Activated naive CD4-positive, alpha-beta T cell treated with anti-CD3 and anti-CD28 coated beads, Interleukin-2, amount 10 ng/mL, durations not matched to agents 7 days and 5 days (primary cell): ENCODE results near the gene CSE1L.
"Not testable (repeated sequence)": the region's sequence is repeated elsewhere in the genome, so short reads cannot be mapped to it uniquely, and the experiment has no call there.

Experiments used
- CTCF ChIA-PET: fragments of 350-600 bp; sonication (Branson Sonifier 250); formaldehyde crosslinking; loops from one replicate; lab custom pipeline; 2021; ENCODE audit warnings: antibody characterized with exemption; lab: Charles Lee
- DNase-seq: peaks from one replicate; pipeline ENCODE4 v3.0.0-alpha.2; 2020
- H3K27ac Mint-ChIP-seq: one replicate; pipeline ENCODE4 v1.8.0; 2021; ENCODE audit warnings: mild to moderate bottlenecking, moderate library complexity, mixed read lengths
- H3K27me3 Mint-ChIP-seq: one replicate; pipeline ENCODE4 v1.8.0; 2021; ENCODE audit warnings: mild to moderate bottlenecking, mixed read lengths
- H3K36me3 Mint-ChIP-seq: one replicate; pipeline ENCODE4 v1.8.0; 2021; ENCODE audit warnings: mixed read lengths
- H3K4me1 Mint-ChIP-seq: one replicate; pipeline ENCODE4 v1.8.0; 2021; ENCODE audit warnings: mixed read lengths
- H3K4me3 Mint-ChIP-seq: one replicate; pipeline ENCODE4 v1.8.0; 2021; ENCODE audit warnings: mild to moderate bottlenecking, moderate library complexity, mixed read lengths
- H3K9me3 Mint-ChIP-seq: one replicate; pipeline ENCODE4 v1.8.0; 2021; ENCODE audit warnings: mixed read lengths

The CSE1L gene

GRCh38 chr20:49122920-49123319 lies 76.8 kb downstream of the CSE1L start:
- H3K27me3 Mint-ChIP-seq, result no peaks in the 10 kb centered on the region
- no peaks in the 10 kb centered on the region for H3K9me3 Mint-ChIP-seq
- H3K4me1 Mint-ChIP-seq, result peaks cover 2% of the 10 kb centered on the region
- H3K36me3 Mint-ChIP-seq, result peaks cover 61% of the 10 kb centered on the region
- CTCF ChIA-PET, result interaction anchor here (1.0 kb wide), 1 partner anchor 67 kb away, joined by 3 read pairs; no protein-coding TSS in a partner anchor
- DNase-seq, result no peak
- no peak overlapping the region for H3K4me3 Mint-ChIP-seq
- no peak overlapping the region for H3K27ac Mint-ChIP-seq

- CTCF ChIA-PET, result no interaction called here
- Mint-ChIP-seq H3K27ac (peak overlapping the region; percentile 8), H3K4me1 (peaks cover 2% of the 10 kb centered on the region), H3K27me3 (no peaks in the 10 kb centered on the region), H3K9me3 (no peaks in the 10 kb centered on the region), H3K4me3 (no peak overlapping the region), H3K36me3 (peaks cover 53% of the 10 kb centered on the region)
- DNase-seq, result no peak
Observed at GRCh38 chr20:49123982-49124381, 77.9 kb downstream of the CSE1L start.

DNA sequence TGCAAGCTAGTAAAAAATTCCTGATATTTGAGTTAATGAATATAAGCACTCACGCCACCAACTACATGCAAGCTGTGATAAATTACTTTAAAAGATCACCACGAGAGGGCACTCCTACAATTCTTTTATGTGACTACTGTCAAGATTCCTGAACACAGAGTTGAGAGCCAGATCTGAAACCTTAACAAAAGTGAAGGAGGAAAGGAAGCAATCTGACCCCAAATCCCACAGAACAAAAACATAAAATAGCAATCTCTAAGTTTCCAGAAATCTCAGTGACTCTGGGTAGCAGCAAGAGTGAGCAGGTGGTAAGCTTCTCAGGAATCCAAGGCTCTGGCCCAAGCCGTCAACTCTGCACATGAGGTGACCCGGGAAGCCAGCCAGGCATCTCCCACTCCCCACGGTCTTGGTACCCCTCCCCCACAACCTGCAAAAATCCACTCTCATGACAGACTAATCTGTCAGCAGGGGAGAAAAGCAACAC lies 86.9 kb downstream of the CSE1L start:
- Mint-ChIP-seq H3K9me3 (no peaks in the 10 kb centered on the region), H3K36me3 (peaks cover 40% of the 10 kb centered on the region), H3K27ac (no peak overlapping the region), H3K4me1 (peaks cover 3% of the 10 kb centered on the region), H3K27me3 (no peaks in the 10 kb centered on the region), H3K4me3 (no peak overlapping the region)
- no peak for DNase-seq
- CTCF ChIA-PET, result interaction anchor here (0.7 to 3.0 kb wide), 20 partner anchors 13 to 180 kb away, joined by 3 to 85 read pairs (median 4); partner anchors contain the start of gene DDX27

DNA sequence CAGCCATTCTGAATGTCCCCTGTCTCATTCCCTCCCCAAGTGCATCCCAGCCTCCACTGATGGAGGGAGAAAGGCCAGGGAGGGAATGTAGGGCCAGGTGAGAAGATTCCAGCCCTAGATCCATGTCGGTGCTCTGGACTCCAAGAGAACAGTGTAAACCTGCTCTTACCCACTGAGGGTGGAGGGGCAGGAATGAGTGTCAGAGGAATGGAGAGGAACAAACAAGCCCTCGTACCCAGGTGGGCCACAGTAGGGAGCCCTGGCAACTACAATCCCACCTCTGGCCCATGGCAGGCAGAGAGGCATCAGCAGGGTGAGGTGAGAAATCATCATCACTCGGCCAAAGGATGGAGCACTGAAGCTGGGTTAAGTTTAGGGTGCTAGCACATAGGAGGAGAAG lies 87.5 kb downstream of the CSE1L start:
- CTCF ChIA-PET, result interaction anchor here (0.7 to 3.0 kb wide), 14 partner anchors 18 to 109 kb away, joined by 3 to 85 read pairs (median 4); partner anchors contain the start of gene DDX27
- Mint-ChIP-seq H3K36me3 (peaks cover 39% of the 10 kb centered on the region), H3K27ac (no peak overlapping the region)

DNA sequence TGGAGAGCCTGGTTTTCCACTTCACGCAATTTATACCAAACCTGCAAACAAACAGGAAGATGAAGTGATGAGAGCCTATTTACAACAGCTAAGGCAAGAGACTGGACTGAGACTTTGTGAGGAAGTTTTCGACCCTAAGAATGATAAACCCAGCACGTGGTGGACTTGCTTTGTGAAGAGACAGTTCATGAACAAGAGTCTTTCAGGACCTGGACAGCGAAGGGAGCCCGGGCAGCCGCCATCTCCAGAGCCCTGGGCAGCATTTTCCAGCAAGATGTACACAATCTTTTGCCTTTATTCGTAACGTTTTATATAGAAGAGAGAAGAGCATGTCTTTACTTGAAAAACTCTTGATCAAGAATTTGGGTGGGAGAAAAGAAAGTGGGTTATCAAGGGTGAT lies 88.7 kb downstream of the CSE1L start:
- CTCF ChIA-PET, result interaction anchor here (2.8 to 3.0 kb wide), 2 partner anchors 82 kb away, joined by 15 to 85 read pairs; partner anchors contain the start of gene DDX27
- H3K4me1 Mint-ChIP-seq, DNase-seq, H3K27me3 Mint-ChIP-seq, H3K4me3 Mint-ChIP-seq, H3K9me3 Mint-ChIP-seq: not testable (repeated sequence)
- Mint-ChIP-seq H3K36me3 (peaks cover 38% of the 10 kb centered on the region), H3K27ac (peak overlapping the region; percentile 15)

More for the DNA sequence above, 87.5 kb downstream of the CSE1L start:
- Mint-ChIP-seq H3K9me3 (no peaks in the 10 kb centered on the region), H3K4me3 (no peak overlapping the region), H3K4me1 (peaks cover 3% of the 10 kb centered on the region), H3K27me3 (no peaks in the 10 kb centered on the region)
- no peak for DNase-seq

GRCh38 chr20:49136817-49137571 lies 90.9 kb downstream of the CSE1L start:
- Mint-ChIP-seq H3K27me3 (no peaks in the 10 kb centered on the region), H3K27ac (peak overlapping the region; percentile 33), H3K4me3 (no peak overlapping the region), H3K9me3 (no peaks in the 10 kb centered on the region), H3K4me1 (peaks cover 7% of the 10 kb centered on the region), H3K36me3 (peaks cover 30% of the 10 kb centered on the region)
- no peak for DNase-seq
- CTCF ChIA-PET, result interaction anchor here (2.8 kb wide), 1 partner anchor 80 kb away, joined by 15 read pairs; no protein-coding TSS in a partner anchor

GRCh38 chr20:49138431-49138830 lies 92.3 kb downstream of the CSE1L start:
- H3K27ac Mint-ChIP-seq, result no peak overlapping the region

DNA sequence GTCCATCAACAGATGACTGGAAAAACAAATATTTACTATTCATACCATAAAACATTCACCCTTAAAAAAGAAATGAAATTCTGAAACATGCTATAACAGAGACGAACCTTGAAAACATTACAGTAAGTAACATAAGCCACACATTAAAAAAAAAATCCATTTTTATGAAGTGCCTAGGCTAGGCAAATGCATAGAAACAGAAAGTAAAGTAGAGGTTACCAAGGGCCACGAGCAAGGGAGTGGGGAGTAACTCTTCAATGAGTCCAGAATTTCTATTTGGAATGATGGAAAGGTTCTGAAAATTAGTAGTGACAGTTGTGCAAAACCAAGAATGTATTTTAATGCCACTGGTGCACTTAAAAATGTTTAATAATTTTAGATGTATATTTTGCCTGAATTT lies 94.3 kb downstream of the CSE1L start:
- H3K27ac Mint-ChIP-seq, result no peak overlapping the region
- H3K4me3 Mint-ChIP-seq, result no peak overlapping the region
- H3K27me3 Mint-ChIP-seq, result no peaks in the 10 kb centered on the region
- DNase-seq, result no peak
- H3K9me3 Mint-ChIP-seq, result no peaks in the 10 kb centered on the region
- peaks cover 10% of the 10 kb centered on the region for H3K4me1 Mint-ChIP-seq
- CTCF ChIA-PET, result no interaction called here
- H3K36me3 Mint-ChIP-seq, result peaks cover 20% of the 10 kb centered on the region

More at GRCh38 chr20:49138431-49138830, 92.3 kb downstream of the CSE1L start:
- no peak overlapping the region for H3K4me3 Mint-ChIP-seq
- DNase-seq, result no peak
- no peaks in the 10 kb centered on the region for H3K9me3 Mint-ChIP-seq
- H3K36me3 Mint-ChIP-seq, result peaks cover 25% of the 10 kb centered on the region
- CTCF ChIA-PET, result interaction anchor here (0.6 to 1.6 kb wide), 6 partner anchors 19 to 107 kb away, joined by 3 read pairs; no protein-coding TSS in a partner anchor
- peaks cover 4% of the 10 kb centered on the region for H3K4me1 Mint-ChIP-seq
- H3K27me3 Mint-ChIP-seq, result no peaks in the 10 kb centered on the region

DNA sequence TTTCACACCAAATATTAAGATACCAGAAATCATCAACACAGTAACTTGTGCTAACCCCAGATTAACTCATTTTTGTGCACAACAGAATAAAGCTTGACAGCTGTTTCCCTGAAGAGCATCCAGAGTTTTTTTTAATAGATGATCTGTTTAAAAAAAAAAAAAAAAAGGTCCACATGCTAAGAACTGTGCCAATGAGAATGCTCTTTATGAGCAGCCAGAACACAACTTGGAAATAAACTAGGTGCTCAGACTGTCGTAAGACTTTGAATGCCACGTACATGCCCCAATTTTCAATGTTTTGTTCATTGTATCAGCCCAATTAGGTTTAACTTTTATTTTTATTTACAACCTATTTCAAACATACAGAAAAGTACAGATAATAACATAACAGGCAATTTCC lies 94.7 kb downstream of the CSE1L start:
- Mint-ChIP-seq H3K27ac (no peak overlapping the region), H3K9me3 (no peaks in the 10 kb centered on the region), H3K27me3 (no peaks in the 10 kb centered on the region), H3K4me3 (no peak overlapping the region), H3K36me3 (peaks cover 19% of the 10 kb centered on the region), H3K4me1 (peaks cover 10% of the 10 kb centered on the region)
- CTCF ChIA-PET, result no interaction called here
- DNase-seq, result no peak
